GM12891 (cell line): Measurements from ENCODE around the gene STRIP2.

Source experiments
- DNase-seq: peaks from one replicate; pipeline ENCODE4 v3.0.0; 2011; ENCODE audit warnings: low spot score; ENCODE audit not compliant: insufficient read length
- FAIRE-seq: peaks from 2 replicates; lab custom pipeline; 2011; peaks lifted over from hg19 to GRCh38; lab: Jason Lieb, UNC
- PAX5 ChIP-seq: IDR thresholded peaks from 2 replicates; pipeline ENCODE4 v1.6.1; 2011; ENCODE audit warnings: low read length, moderate library complexity, mild to moderate bottlenecking; ENCODE audit not compliant: insufficient read depth, severe bottlenecking
- POLR2A ChIP-seq: IDR thresholded peaks from 2 replicates; pipeline ENCODE4 v1.6.1; 2011; ENCODE audit warnings: low read depth, low read length, control low read depth
- POLR2AphosphoS5 ChIP-seq: IDR thresholded peaks from 2 replicates; pipeline ENCODE4 v1.6.1; 2011; ENCODE audit warnings: low read depth, low read length, control low read depth
- POU2F2 ChIP-seq: IDR thresholded peaks from 2 replicates; pipeline ENCODE4 v1.6.1; 2011; ENCODE audit warnings: low read depth, mild to moderate bottlenecking, control low read depth, low read length, moderate library complexity
- SPI1 ChIP-seq: IDR thresholded peaks from 2 replicates; pipeline ENCODE4 v1.6.1; 2011; ENCODE audit warnings: low read depth, low read length, control low read depth
- TAF1 ChIP-seq: IDR thresholded peaks from 2 replicates; pipeline ENCODE4 v1.6.1; 2011; ENCODE audit warnings: low read depth, low read length, control low read depth

STRIP2 gene

DNA sequence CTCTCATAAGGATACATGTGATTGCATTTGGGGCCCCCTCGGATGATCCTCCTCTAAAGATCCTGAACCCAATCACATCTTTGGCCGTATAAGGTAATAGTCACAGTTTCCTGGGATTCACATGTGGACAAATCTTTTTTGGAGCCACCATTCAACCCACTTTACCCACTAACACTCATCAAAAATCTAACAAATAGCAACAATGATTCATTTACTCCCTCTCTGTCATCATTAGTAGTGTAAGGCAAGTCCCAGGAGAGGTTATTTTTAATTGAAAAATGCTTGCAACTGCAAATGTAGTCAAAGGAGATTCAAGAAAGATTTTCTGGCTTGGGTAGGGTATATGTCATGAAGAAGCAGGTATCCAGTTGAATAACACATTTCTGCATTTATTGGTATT lies 58.2 kb downstream of the STRIP2 start:
- TF ChIP-seq POU2F2: no peak
- DNase-seq (no peak), FAIRE-seq (no peak)

DNA sequence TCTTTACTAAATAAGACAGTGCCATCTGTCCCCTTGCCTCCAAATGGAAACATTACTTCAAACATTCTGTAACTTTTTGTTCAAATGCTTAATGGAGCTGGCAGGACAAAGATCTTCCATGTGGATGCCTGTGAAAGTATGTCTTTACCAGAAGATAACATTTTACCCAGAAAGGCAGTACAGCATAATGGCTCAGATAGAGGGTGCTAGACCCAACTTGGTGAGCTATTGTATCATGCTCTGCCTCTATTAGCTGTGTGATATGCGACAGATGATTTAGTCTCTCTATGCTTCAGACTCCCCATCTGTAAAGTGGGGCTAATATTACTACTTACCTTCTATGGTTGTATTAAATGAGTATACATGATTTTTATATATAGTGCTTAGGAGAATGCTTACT lies 59.3 kb downstream of the STRIP2 start:
- no peak for TF ChIP-seq POLR2A
- TF ChIP-seq POU2F2: no peak
- TF ChIP-seq PAX5: no peak
- TF ChIP-seq SPI1: no peak
- no peak for TF ChIP-seq POLR2AphosphoS5
- TF ChIP-seq TAF1: no peak
- peak; percentile 48 for FAIRE-seq
- no peak for DNase-seq

DNA sequence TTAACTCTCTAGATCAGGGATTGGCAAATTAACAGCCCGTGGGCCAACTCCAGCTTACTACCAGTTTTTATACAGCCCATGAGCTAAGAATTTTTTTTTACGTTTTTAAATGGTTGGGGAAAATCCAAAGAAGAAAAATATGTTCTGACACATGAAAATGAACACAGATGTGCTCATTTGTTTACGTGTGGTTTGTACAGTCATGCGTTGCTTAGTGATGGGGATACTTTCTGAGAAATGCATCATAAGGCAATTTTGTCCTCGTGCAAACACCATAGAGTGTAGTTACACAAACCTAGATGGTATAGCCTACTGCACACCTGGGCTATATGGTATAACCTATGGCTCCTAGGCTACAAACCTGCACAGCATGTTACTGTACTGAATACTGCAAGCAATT lies 59.8 kb downstream of the STRIP2 start:
- DNase-seq (no peak), FAIRE-seq (peak; percentile 86)
- TF ChIP-seq SPI1 (no peak), POLR2AphosphoS5 (no peak), PAX5 (no peak), POLR2A (no peak), POU2F2 (no peak), TAF1 (no peak)

DNA sequence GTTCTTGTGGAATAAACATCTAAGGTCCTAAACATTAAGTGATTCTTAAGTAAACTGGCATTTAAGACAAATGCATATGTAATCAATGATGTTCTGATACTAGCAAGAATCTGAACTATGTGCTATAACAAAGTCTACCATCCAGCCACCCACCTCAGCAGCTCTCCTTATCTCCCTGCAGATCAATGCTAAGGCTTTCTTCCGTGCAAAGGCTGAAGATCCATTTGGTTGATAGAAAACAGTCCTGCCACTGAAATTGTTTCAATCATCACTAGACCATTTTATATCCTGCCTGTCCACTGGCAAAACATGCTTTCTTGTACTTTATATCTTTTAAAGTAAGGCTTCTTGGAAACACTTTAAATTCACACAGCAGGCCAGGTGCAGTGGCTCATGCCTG lies 61.8 kb downstream of the STRIP2 start:
- FAIRE-seq: no peak
- DNase-seq: no peak
- no peak for TF ChIP-seq POLR2AphosphoS5
- TF ChIP-seq TAF1: no peak
- no peak for TF ChIP-seq SPI1
- no peak for TF ChIP-seq POU2F2
- TF ChIP-seq PAX5: no peak
- TF ChIP-seq POLR2A: no peak

DNA sequence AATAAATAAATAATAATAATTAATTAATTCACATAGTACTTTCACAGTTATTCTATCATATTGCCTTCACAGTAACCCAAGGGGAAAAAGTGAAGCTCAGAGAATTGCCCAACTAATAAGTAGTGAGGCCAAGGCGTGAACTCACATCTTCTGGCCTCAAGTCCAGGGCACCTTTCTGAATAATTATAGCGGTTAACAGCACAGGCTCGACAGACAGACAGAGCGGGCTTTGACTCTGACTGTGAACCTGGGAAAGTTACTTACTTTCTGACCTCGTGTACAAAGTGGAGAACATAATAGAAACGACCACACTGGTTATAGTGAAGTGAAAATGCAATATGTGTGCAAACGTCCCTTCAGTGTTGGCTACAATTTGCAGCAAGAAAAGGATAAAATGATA lies 62.4 kb downstream of the STRIP2 start:
- no peak for TF ChIP-seq POLR2AphosphoS5
- DNase-seq: no peak
- FAIRE-seq: no peak

DNA sequence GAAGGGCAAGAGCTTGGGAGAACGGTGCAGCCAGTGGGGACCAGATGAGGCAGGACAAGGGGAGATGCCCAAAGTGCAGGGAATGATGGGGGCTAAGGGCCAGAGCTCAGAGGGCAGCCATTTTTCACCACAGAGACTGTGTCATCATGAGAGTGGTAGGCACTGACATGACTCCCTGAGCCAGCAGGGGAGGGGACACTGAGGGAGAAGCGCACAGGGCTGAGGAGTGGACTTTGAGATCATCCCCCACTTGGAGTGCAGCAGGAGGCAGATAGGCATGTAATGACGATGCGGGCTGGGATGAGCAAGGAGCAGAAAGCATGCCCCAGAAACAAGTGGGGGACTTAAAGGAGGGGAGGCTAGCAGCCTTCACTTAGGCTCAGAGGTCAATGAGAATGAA lies 62.9 kb downstream of the STRIP2 start:
- TF ChIP-seq POU2F2: no peak
- no peak for TF ChIP-seq TAF1
- TF ChIP-seq SPI1: no peak
- no peak for TF ChIP-seq POLR2A
- TF ChIP-seq POLR2AphosphoS5: no peak
- no peak for TF ChIP-seq PAX5
- DNase-seq (no peak), FAIRE-seq (no peak)

DNA sequence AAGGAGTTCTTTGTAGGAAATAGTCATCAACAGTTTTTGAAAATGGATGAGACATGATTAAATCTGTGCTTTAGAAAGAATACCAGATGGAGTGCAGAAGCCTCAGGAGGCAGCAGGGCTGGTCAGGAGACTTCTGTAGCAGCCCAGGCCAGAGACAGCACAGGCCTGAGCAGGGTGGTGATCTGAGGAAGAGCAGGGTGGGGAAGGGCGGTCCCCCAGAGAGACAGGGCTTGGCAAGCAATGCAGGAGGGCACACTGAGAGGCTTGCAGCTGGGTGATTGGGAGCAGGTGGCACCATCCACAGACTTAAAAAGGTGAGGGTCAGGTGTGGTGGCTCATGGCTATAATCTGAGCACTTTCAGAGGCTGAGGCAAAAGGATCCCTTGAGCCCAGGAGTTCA lies 63.8 kb downstream of the STRIP2 start:
- no peak for FAIRE-seq
- TF ChIP-seq POU2F2 (no peak), POLR2A (no peak), PAX5 (no peak), TAF1 (no peak), SPI1 (no peak), POLR2AphosphoS5 (no peak)

DNA sequence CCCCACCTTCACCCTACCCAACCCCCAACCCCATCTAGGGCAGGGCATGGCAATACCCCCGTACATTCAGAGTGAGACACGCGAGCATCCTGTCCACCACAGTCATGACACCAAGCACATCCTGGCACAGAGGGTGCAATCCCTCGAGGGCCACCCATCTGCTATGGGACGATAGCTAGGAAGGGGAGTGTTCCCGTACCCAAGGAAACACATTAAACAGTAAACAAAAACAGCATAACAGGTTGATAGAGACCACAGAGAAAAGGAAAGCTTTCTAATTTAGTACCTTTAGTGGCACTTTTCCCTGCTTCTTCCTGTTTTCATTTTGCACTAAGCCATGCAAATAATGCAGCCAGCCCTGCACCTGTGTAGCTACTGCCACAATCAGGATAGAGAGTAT lies 65.8 kb downstream of the STRIP2 start:
- DNase-seq: no peak
- TF ChIP-seq POLR2A (no peak), POU2F2 (no peak), PAX5 (no peak), POLR2AphosphoS5 (no peak), TAF1 (no peak), SPI1 (no peak)
- FAIRE-seq: no peak

More for the DNA sequence above, 63.8 kb downstream of the STRIP2 start:
- no peak for DNase-seq

DNA sequence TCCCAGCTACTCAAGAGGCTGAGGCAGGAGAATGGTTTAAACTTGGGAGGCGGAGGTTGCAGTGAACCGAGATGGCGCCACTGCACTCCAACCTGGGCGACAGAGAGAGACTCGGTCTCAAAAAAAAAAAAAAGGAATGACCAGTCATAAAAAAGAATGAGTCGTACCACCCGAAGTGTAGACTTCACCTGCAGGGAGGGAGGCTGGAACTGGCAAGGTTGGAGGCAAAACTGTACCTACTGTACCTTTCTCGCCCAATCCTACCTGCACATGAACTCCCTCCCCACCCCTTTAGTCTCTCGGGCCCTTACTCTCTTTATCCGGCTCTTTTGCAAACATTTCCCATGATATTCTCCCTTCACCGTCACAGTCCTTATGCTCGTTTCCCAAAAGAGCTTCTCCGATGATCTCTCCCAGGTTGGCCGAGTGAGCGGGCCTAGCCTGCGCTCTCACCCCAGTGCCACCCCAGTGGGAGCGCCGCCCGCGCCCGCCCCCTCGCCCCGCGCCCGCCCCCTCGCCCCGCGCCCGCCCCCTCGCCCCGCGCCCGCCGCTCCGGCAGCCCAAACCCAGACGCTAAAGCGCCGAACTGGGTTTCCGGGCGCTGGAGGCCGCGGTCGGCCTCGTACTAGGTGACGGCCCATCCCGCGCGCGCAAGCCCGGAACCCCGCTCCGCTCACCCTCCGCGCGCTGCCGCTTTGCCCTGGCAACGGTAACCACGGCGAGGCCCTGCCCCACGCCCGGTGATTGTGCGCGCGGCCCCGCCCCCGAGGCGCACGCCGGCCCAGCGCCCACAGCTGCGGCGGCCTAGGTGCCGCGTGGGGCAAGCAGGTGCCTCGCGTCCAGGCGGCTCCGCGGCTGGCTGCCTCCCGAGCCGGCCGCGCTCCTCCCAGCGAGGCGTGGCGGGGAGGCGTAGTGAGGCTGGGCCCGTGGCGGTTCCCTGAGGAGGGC lies 67.8 kb downstream of the STRIP2 start, which contains the start of gene SMKR1:
TSS of gene SMKR1 (plus strand) at position 772 of the 948 bp plus-strand sequence. CDS start 294 bp downstream, outside the sequence.
- DNase-seq (peak; percentile 96), FAIRE-seq (peak; percentile 94)
- TF ChIP-seq TAF1: no peak
- TF ChIP-seq POU2F2: no peak
- TF ChIP-seq PAX5: no peak
- TF ChIP-seq SPI1: no peak
- TF ChIP-seq POLR2AphosphoS5: no peak
- TF ChIP-seq POLR2A: no peak
